Prostate gland (tissue), 2 donors: ENCODE results near the gene FAM135A.

Experiments used
- POLR2A ChIP-seq: fragments of 450-650 bp; IDR thresholded peaks from one replicate; pipeline ENCODE4 v1.6.1; 2016; ENCODE audit warnings: antibody characterized with exemption, mild to moderate bottlenecking
- TF ChIP-seq, protein P1 (sequence below), 4 experiments: fragments of 200-600 bp in 2 of 4; fragments of 450-650 bp in 2 of 4; sonication (generic) in 2 of 4; IDR thresholded peaks; 1 replicate in 3 of 4; 2 replicates in 1 of 4; pipeline ENCODE4 v1.5.1; 2016 to 2019; ENCODE audit warnings: antibody characterized with exemption in 4 of 4, mild to moderate bottlenecking in 2 of 4, moderate library complexity in 2 of 4

- TF ChIP-seq, protein P1, sequence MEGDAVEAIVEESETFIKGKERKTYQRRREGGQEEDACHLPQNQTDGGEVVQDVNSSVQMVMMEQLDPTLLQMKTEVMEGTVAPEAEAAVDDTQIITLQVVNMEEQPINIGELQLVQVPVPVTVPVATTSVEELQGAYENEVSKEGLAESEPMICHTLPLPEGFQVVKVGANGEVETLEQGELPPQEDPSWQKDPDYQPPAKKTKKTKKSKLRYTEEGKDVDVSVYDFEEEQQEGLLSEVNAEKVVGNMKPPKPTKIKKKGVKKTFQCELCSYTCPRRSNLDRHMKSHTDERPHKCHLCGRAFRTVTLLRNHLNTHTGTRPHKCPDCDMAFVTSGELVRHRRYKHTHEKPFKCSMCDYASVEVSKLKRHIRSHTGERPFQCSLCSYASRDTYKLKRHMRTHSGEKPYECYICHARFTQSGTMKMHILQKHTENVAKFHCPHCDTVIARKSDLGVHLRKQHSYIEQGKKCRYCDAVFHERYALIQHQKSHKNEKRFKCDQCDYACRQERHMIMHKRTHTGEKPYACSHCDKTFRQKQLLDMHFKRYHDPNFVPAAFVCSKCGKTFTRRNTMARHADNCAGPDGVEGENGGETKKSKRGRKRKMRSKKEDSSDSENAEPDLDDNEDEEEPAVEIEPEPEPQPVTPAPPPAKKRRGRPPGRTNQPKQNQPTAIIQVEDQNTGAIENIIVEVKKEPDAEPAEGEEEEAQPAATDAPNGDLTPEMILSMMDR (IDR thresholded peaks at IDR 0.05), result no peak
- TF ChIP-seq POLR2A, result no peak
Observed at GRCh38 chr6:70456735-70457134, 43.4 kb downstream of the FAM135A start.
